Measurements from ENCODE around the gene TTPAL. TPM values are rescaled to one million over a fixed set of nuclear protein-coding genes. Genes with fewer than 3 reads are reported as not detected.

TTPAL gene
- total RNA-seq, 1 experiment from 2014 or later, result 21.1 TPM

DNA sequence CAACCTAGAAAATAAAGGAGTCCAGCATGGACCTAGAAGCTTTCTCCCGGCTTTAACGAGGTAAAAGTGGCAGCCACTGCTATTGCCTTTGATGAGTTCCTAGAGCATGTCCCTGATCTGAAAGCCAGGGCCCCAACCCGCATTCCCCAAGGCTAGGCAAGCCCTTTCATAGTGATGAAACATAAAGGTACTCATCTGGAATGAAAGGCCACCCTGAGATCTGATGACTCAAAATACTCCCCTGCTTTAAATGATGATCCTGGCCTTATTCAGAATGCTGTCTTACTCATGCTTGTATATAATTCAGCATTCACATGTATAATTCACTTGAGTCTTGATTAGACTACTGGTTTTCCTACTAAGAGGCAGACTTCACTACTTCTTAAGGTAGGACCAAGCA lies 21.3 kb downstream of the TTPAL start:
- Histone ChIP-seq H3K79me1 (ENCODE audit: insufficient read depth, low read depth, low read length, poor library complexity, severe bottlenecking) (no peaks in the 10 kb centered on the region), H2AK5ac (ENCODE audit: insufficient read length, low read length) (no peak overlapping the region), H3K4me1 (ENCODE audit: insufficient read depth, low read length) (no peaks in the 10 kb centered on the region), H2AFZ (ENCODE audit: low read length) (no peak overlapping the region), H3K23ac (ENCODE audit: insufficient read length, low read depth, low read length) (no peak overlapping the region), H4K20me1 (ENCODE audit: control insufficient read depth, insufficient read depth, insufficient read length) (no peaks in the 10 kb centered on the region), H3K4me2 (ENCODE audit: insufficient read depth, insufficient read length, low read length) (no peak overlapping the region), H2BK12ac (ENCODE audit: insufficient read length, low read depth, low read length) (no peak overlapping the region), H3K79me2 (ENCODE audit: insufficient read depth, low read length) (no peaks in the 10 kb centered on the region), H3K27ac (ENCODE audit: insufficient read length, low read depth, low read length) (no peak overlapping the region), H3K9me3 (ENCODE audit: control insufficient read depth, low read depth, low read length) (no peaks in the 10 kb centered on the region), H3T11ph (ENCODE audit: low read length) (no peak overlapping the region), H3K9ac (ENCODE audit: extremely low read depth, insufficient read length, low read length) (no peak overlapping the region), H3K56ac (ENCODE audit: insufficient read length, low read depth, low read length) (no peak overlapping the region), H2BK20ac (ENCODE audit: low read depth, low read length, poor library complexity, severe bottlenecking) (no peak overlapping the region), H3K27me3 (ENCODE audit: insufficient read depth, low read length) (no peaks in the 10 kb centered on the region), H4K5ac (ENCODE audit: insufficient read length, low read depth, low read length) (no peak overlapping the region), H4K8ac (replicated peaks; ENCODE audit: insufficient read length, low read depth, low read length) (no peak overlapping the region), H2BK15ac (ENCODE audit: low read depth, low read length) (no peak overlapping the region), H4K91ac (ENCODE audit: insufficient read length, low read depth, low read length) (no peak overlapping the region), H2BK120ac (ENCODE audit: low read depth, low read length, poor library complexity, severe bottlenecking) (no peak overlapping the region), H2BK5ac (ENCODE audit: insufficient read length, low read length) (no peak overlapping the region), H3K23me2 (ENCODE audit: insufficient read length, low read depth, low read length, poor library complexity, severe bottlenecking) (no peaks in the 10 kb centered on the region), H3K18ac (ENCODE audit: insufficient read length, low read depth, low read length) (no peak overlapping the region), H3K4ac (ENCODE audit: low read depth, low read length) (no peak overlapping the region), H3K14ac (ENCODE audit: insufficient read depth, low read length) (no peak overlapping the region)
- peaks cover 5 to 59% (median 44%) of the 10 kb centered on the region in 3 experiments; a peak in 5 of 7 replicates for H3K36me3 Mint-ChIP-seq (ENCODE audit: insufficient read depth in 1 of 3, low read depth in 3 of 3)
- no peak overlapping the region for H3K27ac Mint-ChIP-seq
- TF ChIP-seq, protein P1, sequence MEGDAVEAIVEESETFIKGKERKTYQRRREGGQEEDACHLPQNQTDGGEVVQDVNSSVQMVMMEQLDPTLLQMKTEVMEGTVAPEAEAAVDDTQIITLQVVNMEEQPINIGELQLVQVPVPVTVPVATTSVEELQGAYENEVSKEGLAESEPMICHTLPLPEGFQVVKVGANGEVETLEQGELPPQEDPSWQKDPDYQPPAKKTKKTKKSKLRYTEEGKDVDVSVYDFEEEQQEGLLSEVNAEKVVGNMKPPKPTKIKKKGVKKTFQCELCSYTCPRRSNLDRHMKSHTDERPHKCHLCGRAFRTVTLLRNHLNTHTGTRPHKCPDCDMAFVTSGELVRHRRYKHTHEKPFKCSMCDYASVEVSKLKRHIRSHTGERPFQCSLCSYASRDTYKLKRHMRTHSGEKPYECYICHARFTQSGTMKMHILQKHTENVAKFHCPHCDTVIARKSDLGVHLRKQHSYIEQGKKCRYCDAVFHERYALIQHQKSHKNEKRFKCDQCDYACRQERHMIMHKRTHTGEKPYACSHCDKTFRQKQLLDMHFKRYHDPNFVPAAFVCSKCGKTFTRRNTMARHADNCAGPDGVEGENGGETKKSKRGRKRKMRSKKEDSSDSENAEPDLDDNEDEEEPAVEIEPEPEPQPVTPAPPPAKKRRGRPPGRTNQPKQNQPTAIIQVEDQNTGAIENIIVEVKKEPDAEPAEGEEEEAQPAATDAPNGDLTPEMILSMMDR (conservative IDR thresholded peaks at IDR 0.05), result no peak
- WGBS (ENCODE audit: extremely low coverage, insufficient read length, low lambda C conversion rate), result no CpG with 5 or more reads among the region's 3 CpGs
- H3K4me1 Mint-ChIP-seq, result no peaks in the 10 kb centered on the region
- no peak overlapping the region for H3K4me3 Mint-ChIP-seq
- no peaks in the 10 kb centered on the region for H3K27me3 Mint-ChIP-seq (ENCODE audit: low read depth)
- no peaks in the 10 kb centered on the region for H3K9me3 Mint-ChIP-seq
- no peak for DNase-seq

All from H9 (cell line).